ENCODE results near the gene DBX2. TPM values are rescaled to one million over a fixed set of nuclear protein-coding genes. Genes with fewer than 3 reads are reported as not detected.
A peak's percentile ranks its signal among the peaks of the same experiment; 100 is the strongest.
"Not testable (repeated sequence)": the region's sequence is repeated elsewhere in the genome, so short reads cannot be mapped to it uniquely, and the experiment has no call there.

Gene DBX2
- under 1 TPM; 0.13 to 0.50 TPM for total RNA-seq
- long read RNA-seq = 0 reads

DNA sequence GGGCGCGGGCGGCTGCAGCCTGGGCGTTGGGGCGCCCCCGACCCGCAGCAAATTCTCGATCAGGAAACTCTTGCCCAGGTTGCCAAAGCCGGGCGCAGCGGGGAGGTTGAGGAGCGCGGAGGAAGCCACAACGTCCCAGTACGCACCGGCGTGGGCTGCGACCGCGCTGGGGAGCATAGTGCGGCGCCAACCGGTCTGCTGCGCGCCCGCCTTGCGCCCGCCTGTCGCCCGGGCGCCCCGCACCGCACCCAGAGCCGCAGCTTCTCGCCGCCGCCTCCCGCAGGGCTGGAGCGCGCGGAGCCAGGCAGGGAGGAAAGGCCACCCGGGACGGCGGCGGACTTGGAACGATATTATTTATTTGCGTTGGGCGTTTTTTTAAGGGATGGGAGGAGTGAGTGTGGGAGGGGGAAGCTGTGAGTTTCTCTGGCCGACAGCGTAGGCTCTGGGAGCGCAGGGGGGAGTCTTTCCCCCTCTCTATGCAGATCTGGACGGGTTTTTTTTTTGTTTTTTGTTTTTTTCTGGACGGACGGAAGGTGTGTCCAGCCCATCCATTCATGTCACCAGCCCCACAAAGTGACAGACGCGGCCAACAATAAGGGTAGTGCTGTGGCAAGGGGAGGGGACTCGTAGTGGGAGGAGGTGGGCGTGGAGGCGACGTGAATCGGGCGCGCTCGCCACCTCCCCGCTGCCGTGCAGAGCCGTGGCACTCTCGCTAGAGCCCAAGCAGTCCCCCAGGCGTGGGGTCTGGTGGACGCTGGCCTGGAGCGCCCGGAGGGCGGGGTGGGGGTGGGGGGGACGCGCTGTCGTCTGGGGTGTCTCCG, at the start of gene DBX2:
Gene DBX2 (minus strand): TSS at position 349 of the 821 bp plus-strand sequence. CDS start 172 bp downstream, at position 177.
- ATAC-seq = peak; percentile 41 to 70
- intact Hi-C loops (cut with DNase I) = no loop called here
- DNase-seq = peak; percentile 17

DNA sequence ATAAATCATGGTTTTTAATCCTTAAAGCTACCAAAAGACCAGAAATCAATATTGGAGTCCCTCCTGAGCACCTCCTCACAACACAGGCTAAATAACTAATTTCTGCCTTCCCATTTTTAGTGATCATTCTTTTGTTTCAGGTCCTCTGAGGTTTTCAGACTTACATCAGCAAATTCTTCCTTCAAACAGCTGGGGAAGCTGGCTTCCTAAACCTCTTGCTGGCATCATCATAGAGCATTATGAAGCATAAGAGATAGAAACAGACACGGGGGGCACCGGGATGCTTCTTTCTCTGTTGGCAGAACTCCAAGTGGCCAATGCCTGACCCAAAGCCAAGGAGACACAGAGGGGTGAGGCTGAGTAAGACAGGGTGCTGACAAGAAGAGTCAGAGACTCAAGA, 47.9 kb upstream of the DBX2 start:
- ATAC-seq = no peak
- DNase-seq = no peak
- intact Hi-C loops (cut with DNase I) = no loop called here

DNA sequence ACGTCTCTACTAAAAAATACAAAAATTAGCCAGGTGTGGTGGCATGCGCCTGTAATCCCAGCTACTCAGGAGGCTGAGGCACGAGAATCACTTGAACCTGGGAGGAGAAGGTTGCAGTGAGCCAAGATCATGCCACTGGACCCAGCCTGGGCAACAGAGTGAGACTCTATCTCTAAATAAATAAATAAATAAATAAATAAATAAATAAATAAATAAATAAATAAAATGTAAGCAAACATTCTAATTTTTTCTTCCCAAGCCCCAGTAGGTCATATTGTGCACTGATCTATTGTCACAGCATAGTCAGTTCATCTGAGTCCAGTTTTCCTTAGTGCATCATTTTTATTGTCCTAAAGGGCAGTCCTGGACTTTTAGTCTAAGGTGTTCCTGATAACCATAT, 44.5 kb upstream of the DBX2 start:
- DNase-seq; ATAC-seq; intact Hi-C loops (cut with DNase I): not testable (repeated sequence)

DNA sequence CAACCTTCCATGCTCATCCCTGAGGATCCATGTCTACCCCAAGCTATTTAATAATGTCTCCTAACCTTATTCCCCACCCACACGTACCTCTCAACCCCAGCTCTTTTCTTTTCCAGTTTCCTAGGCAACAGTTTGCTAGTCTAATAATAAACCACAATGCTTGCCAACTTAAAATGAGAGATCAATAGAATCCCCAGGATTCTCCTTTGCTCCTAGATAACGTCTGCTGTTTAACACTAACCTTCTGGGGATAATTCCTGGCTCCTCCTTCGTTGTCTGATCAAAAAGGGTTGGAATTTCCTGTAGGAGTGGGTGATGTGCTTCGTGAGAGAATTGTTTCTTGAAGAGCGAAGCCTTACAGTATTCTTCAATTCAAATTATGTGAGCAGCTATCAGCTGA, 42.2 kb upstream of the DBX2 start:
- intact Hi-C loops (cut with DNase I) = no loop called here
- no peak for ATAC-seq
- no peak for DNase-seq

DNA sequence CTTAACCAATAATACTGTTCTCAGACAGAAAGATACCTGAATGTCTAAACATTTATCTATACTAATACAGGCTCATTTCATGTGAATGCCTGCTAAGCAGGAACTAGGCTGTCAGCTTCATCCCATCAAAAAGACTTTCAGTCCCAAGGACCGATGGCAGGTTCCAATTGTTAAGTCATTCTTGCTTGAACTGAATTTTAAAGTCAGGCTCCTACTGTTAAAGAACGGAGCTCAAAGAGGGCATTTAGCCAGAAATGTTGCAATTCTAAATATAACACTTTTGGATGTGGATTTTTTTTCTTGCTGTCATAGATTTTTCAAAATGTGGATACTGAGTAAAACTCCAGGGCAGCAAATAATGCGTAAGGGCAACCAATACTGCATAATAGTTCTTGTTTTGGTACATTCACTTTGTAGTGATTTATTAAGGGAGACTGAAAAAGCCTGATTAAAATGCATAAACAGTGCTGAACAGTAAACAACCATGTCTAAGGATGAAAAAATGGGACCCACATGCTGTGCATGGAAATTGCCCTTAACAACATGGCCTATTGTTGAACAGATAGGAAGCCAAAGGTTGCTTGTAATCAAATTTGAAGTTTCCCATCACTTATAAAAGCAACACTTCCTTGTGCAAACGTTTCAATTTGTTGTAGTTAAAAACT, 38.6 kb upstream of the DBX2 start:
- intact Hi-C loops (cut with DNase I) = no loop called here
- DNase-seq (no peak), ATAC-seq (peak in 1 of 2 donors; percentile 19)

DNA sequence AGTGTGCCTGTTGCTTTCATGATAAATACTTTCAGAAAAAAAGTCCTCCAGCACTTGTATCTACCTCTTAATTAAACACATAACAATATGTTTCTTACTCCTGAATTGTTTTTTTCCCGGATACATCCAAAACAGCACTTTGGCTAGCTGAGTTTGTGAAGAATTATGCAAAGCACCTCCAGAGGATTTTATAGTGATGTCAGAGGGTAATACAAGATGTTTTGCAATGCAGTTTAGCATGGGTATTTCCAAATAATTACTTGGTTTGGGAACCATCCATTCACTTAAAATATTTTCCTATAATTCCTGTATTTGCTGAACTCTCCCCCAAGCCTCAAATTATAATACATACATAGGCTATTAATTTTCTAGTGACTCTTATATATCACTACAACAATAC, 37.7 kb upstream of the DBX2 start:
- DNase-seq (no peak), ATAC-seq (no peak)
- intact Hi-C loops (cut with DNase I) = no loop called here

DNA sequence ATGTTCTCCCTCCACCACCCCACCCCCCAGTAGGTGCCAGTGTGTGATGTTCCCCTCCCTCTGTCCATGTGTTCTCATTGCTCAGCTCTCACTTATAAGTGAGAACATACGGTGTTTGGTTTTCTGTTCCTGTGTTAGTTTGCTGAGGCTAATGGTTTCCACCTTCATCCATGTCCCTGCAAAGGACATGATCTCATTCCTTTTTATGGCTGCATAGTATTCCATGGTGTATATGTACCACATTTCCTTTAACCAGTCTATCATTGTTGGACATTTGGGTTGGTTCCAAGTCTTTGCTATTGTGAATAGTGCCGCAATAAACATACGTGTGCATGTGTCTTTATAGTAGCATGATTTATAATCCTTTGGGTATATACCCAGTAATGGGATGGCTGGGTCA, 33.3 kb upstream of the DBX2 start:
- ATAC-seq; intact Hi-C loops (cut with DNase I); DNase-seq: not testable (repeated sequence)

DNA sequence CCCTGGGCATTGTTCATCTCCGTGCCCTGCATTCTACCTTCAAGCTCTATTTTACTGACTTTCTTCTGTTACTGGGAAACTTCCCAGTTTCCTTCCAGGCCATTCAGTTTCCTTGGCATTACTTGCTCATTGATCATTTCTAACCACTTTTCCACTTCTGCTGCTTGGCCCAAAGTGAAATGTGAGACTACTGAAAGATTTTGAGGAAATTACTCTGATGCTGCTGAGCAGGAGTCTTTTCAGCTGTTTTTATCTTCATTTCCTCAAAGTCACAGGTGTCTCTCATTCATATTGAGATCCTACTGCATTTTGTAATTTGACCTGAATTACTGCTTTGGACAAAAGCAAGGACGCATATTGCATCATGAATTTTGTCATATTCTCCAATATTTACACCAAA, 26.4 kb upstream of the DBX2 start:
- ATAC-seq = no peak
- DNase-seq = no peak
- intact Hi-C loops (cut with DNase I) = no loop called here

DNA sequence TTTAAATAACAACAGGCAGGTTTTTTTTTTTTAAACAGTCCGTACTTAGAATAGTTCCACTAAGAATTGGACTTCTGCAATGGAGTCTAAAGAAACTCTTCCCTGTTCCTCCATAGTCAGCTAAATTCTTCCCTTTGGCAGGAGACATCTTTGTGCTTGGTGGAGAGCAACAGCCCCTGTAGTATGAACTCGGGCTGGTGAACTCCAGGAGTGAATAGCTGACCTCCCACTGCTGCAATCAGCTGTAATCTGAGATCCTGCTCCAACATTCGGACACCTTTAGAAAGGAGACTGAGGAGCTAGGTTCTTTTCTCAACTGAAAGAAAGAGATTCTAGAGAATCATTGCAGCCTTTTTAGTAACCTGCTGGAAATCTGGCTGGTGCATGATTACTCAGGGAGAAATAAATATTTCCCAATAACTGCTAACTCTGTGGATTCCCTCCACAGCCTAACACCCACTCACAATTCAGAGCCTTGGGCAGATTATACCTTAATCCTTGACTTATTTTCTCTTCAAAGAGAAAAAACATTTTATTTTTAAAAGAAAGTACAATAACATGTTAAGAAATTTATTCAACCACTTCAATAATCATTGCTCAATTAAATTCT, 25.6 kb upstream of the DBX2 start:
- intact Hi-C loops (cut with DNase I) = no loop called here
- DNase-seq (no peak), ATAC-seq (peak in 1 of 2 donors; percentile 25)

DNA sequence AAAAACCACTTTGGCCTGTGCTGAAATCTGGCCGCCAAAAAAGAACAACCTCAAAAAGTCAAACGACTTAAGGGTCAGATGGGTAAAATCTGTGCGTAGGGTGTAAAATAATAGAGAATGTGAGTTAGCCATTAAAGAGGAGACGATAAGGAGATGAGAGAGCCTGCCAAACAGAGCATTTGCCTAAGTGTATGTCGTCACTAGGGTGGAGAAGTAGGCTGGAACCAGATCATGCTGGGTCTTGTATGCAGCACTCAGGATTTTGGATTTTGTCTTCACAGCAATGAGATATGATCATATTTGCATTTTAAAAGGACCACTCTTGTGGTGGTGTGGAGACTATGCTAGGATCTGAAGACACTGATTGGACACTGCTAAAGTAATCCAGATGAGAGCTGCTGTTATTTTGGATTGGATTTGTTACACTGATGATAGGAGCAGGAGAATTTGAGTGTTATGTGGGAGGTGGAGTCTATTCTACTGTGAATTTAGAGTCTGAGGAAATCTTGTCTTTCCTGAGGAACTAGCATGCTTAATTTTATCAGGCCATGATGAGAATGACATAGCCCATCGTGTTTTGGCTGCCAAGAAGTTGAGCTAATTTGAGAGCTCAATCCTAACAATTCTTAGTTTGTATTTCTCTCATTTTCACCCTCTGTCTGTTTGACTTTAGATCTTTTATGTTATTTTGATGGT, 24.8 kb upstream of the DBX2 start:
- ATAC-seq (peak; percentile 44 to 79), DNase-seq (no peak)
- intact Hi-C loops (cut with DNase I) = no loop called here

DNA sequence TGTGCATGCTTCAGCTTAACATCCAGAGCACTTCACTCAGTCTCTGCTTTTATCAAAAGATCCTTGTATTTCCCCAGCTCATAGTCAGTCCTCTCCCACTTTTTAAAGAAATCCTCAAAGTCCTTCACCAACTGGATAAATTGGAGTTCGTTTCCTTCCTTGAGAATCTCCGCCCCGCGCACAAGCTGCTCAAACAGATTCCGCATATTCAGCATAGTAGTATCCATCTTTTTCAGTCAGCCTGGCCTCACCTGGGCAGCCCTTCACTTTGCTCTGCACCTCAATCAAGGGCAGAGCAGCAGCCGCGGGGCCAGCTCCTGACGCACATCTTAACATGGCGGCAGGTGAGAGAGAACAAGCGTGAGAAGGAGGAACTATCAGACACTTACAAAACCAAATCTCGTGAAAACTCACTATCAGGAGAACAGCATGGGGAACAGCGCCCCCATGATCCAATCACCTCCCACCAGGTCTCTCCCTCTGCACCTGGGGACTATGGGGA, 14.3 kb upstream of the DBX2 start:
- intact Hi-C loops (cut with DNase I) = no loop called here
- ATAC-seq = no peak
- DNase-seq = no peak

DNA sequence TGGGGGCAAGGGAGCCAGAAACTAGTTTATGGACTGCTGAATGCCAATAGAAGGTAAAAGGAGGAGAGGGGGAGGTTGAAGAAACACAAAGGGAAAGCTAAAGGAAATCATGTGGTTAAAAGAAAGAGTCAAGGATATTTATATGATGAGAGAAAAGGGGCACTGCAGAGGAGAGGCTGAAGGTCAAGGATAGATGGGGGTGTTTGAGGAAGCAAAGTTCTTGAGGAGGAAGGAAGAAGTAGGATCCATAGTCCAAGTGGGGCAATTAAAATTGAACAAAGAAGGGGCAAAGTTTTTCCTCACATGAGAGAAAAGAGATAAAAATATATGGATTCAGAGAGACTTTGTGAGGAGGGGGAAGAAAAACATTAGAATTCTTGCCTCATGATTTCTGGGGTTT, 10.1 kb upstream of the DBX2 start:
- intact Hi-C loops (cut with DNase I) = no loop called here
- ATAC-seq (no peak), DNase-seq (no peak)

DNA sequence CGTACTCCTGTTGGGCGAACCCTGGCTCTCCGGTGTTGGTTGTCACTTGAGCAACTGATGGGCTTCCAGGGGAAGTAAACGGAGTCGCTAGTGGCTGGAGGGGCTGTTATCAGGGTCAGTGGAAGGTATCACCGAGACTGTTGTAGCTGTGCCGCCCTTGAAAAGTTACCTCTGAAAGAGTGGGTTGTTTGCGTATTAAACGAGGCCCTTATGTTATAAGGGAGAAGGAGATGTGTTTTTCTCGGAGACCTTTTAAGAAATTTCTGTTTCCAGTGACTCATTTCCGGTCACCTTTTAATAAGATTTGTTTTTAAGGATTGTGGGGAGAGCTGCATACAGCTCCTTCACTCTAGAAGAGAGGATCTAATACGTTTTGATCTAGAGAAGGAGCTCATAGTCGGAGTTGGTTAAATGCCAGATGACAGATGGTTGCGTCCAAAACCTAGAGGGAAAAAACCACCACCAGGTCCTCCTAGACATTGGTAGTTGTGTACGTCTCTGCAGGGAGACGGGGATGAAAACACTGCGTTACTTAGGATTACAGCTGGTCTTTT, 750 bp upstream of the DBX2 start:
- no peak for ATAC-seq
- DNase-seq = peak; percentile 20
- intact Hi-C loops (cut with DNase I) = no loop called here

DNA sequence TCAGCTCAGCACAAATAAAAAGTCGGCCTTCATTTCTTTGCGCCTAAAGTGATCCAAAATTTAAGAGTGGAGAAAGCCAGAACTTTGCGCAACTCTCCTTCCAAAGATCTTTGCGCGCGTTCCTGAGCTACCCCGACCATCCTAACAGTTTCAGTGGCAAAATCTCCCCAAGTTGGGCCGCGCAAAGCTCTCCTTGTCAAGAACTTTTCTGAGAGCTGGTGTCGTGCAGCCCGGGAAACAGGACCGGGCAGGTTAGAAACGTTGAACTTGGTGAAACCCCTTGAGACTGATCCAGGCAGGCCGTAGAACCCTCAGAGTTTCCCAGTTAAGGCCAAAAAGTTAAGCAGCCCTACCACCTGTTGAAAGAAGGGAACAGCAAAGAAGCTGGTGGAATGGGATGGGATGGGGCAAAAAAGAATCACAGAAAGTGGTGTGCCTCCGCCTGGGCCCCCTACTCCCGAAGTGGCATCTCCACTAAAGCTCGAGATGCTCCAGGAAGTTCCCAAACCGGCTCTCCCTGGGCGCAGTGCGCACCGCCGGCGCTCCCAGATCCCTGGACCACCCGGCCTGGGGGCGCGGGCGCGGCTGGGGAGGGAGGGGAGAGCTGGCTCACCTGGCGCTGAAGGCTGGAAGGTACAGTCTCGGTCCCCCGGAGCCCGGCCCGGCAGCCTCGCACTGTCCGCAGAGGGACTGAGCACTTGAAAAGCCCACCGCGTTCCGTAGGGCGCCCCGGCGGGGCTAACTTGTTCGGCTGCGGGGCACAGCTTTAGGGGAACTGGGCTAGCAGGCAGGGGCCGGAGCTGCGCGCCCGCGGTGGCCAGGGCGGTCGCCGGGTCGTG, 768 bp downstream of the DBX2 start:
- intact Hi-C loops (cut with DNase I) = no loop called here
- DNase-seq (peak; percentile 18), ATAC-seq (peak in 1 of 2 donors; percentile 29)

DNA sequence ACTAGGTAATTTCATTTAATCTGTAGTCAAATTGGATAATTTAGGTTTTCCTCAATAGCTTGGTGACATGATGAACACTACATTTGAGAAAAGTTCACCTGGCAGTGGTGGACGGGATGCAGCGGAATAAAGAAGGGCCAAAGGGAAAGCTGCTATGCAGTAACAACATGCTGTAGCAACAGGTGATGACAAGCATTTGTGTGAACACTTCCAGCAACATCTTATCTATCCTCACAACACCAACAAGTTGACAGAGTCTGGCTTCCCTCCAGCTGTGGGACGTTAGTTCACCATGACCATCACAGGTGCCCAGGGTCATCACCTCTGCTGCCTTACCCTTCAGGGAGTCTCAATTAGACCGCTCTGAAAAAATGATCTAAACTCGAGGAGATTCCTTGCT, 8.3 kb downstream of the DBX2 start:
- DNase-seq (no peak), ATAC-seq (no peak)
- intact Hi-C loops (cut with DNase I) = no loop called here

DNA sequence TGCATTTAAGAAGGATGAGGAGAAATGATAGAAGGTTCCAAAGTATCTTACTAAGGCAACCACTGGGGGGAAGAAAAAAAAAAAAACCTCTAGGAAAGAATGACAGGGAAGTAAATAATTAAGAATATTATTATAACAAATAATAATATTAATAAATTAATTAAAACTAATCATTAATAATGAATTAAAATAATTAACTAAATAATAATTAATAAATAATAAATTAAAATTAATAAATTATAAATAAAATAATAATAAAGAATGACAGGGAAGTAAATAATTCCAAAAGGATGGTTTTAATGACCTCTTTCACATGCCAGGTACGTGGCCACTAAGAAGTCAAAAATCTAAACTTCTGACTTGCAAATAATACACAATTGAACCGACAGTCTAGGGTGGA, 9.9 kb downstream of the DBX2 start:
- intact Hi-C loops (cut with DNase I) = no loop called here
- DNase-seq = no peak
- ATAC-seq = no peak

DNA sequence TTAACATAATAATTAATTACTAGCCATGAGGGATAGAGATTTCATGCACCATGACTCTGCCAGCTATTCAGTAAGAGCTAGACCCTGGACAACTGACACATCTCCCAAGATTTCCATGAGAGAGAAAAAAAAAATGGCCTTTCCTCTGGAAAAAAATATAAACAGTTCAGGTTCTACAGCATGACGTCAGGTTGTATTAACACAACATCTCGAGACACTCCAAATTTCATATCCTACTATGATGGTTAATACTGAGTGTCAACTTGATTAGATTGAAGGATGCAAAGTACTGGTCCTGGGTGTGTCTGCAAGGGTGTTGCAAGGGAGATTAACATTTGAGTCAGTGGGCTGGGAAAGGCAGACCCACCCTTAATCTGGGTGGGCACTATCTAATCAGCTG, 11.1 kb downstream of the DBX2 start:
- no peak for ATAC-seq
- intact Hi-C loops (cut with DNase I) = no loop called here
- no peak for DNase-seq

DNA sequence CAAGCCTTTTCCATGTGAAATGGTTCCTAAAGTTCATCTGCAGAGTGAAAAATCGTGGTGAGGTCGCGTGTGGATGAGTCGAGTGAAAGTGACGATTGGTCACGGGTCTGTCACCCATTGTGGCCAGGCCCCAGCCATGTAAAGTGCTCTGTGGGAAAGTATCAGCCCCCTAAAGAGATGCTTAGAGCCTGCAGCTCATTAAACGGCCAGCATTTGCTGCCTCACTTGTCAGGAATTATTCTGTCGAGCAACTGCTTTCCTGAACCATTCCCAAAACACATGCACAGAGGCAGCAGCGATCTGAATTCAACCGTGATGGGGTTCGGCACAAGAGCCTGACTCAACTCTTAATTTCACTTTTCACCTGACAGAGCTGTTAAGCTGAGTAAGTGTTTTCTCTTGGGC, 16.0 kb downstream of the DBX2 start:
- ATAC-seq (no peak), DNase-seq (no peak)
- intact Hi-C loops (cut with DNase I) = no loop called here
